Upper lobe of right lung (tissue), 1 donor: ENCODE results near the gene SLC25A41. TPM values are rescaled to one million over a fixed set of nuclear protein-coding genes. Genes with fewer than 3 reads are reported as not detected.

Source experiments
- ATAC-seq: fragments of 200-7000 bp; cut with Tn5 transposase; one replicate; pipeline ENCODE4 v1.9.1; 2020; ENCODE audit warnings: mild to moderate bottlenecking, moderate library complexity
- DNase-seq: peaks from one replicate; pipeline ENCODE4 v3.0.0-alpha.2; 2020
- H3K27ac ChIP-seq: fragments of 200-600 bp; one replicate; pipeline ENCODE4 v1.8.0; 2022
- H3K27me3 ChIP-seq: fragments of 200-600 bp; one replicate; pipeline ENCODE4 v1.8.0; 2022; ENCODE audit warnings: mild to moderate bottlenecking
- H3K36me3 ChIP-seq: fragments of 200-600 bp; one replicate; pipeline ENCODE4 v1.8.0; 2022
- H3K4me1 ChIP-seq: fragments of 200-600 bp; one replicate; pipeline ENCODE4 v1.8.0; 2022
- H3K4me3 ChIP-seq: fragments of 200-600 bp; one replicate; pipeline ENCODE4 v1.8.0; 2022; ENCODE audit warnings: mild to moderate bottlenecking
- H3K9me3 ChIP-seq: fragments of 200-600 bp; one replicate; pipeline ENCODE4 v1.8.0; 2022
- CTCF ChIP-seq: fragments of 200-600 bp; IDR thresholded peaks from one replicate; pipeline ENCODE4 v1.8.0; 2022; ENCODE audit warnings: antibody characterized with exemption
- intact Hi-C: fragments of 100-400 bp; cut with DNase I; formaldehyde crosslinking; loops from one replicate; pipeline ENCODE4 v1.11.0; 2022
- total RNA-seq: library from RNA; stranded (reverse); fragmentation: NEBNext Ultra II Directional; extraction: Animal tissue kit (Norgen Biotek cat#: 25700); gene quantifications from one replicate; pipeline ENCODE4 v1.2.1, GENCODE V29; 2021
- donor health status: DM: no; HTN: yes; CAD: no; lungs with severe emphysema.

The SLC25A41 gene
- total RNA-seq, 1 donor from 2014 or later: not detected

DNA sequence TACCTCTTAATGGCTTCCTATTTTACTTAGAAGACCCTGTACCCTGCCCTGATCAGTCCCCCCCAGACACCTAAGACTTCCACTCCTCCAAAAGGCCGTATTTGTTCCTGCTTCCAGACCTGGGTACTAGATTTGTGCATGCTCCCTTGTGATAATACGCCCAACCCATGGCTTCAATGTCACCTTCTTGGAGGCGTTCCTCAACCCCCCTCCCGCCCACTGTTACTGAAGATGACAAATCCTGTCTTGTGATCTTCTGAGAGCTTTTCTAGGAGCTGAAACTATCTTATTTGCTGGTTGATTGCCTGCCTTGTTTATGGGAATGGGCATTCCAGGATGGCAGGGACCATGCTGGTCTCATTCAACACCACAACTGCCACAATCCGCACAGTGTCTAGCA is 16.6 kb upstream of the SLC25A41 start:
- intact Hi-C loops: no loop called here

DNA sequence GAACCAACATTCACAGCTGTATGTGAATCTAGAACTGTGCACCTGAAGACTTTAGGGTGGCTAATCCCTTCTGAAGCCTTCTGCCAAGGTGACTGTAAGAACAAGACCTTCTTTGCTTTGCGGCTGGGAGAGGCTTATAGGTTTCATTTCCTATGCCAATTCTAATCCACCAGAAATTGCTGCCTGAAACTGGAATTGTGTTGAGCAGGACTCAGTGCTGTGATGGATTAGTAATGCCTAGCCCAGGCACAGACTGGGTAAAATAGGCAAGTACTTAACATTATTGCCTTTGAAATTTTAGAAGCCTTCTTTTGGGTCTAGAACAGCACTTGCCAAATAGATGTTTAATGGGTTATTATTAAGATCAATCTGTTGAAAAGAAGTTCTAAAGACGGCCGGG is 14.5 kb upstream of the SLC25A41 start:
- ATAC-seq (no peak), DNase-seq (no peak)
- H3K27me3 ChIP-seq: no peaks in the 10 kb centered on the region
- H3K9me3 ChIP-seq: no peaks in the 10 kb centered on the region
- intact Hi-C loops: no loop called here
- H3K4me3 ChIP-seq: no peak overlapping the region
- no peaks in the 10 kb centered on the region for H3K4me1 ChIP-seq
- H3K27ac ChIP-seq: no peak overlapping the region
- H3K36me3 ChIP-seq: no peaks in the 10 kb centered on the region
- TF ChIP-seq CTCF: no peak

More for the DNA sequence above, 16.6 kb upstream of the SLC25A41 start:
- DNase-seq (no peak), ATAC-seq (no peak)
- H3K4me3 ChIP-seq: no peak overlapping the region
- TF ChIP-seq CTCF: no peak
- H3K9me3 ChIP-seq: peaks cover 4% of the 10 kb centered on the region
- no peak overlapping the region for H3K27ac ChIP-seq
- H3K27me3 ChIP-seq: no peaks in the 10 kb centered on the region
- H3K4me1 ChIP-seq: no peaks in the 10 kb centered on the region
- no peaks in the 10 kb centered on the region for H3K36me3 ChIP-seq

GRCh38 chr19:6446452-6446851 is 12.9 kb upstream of the SLC25A41 start:
- H3K27ac ChIP-seq: no peak overlapping the region
- no peaks in the 10 kb centered on the region for H3K9me3 ChIP-seq
- no peak for TF ChIP-seq CTCF
- intact Hi-C loops: no loop called here
- ATAC-seq (no peak), DNase-seq (no peak)
- H3K27me3 ChIP-seq: no peaks in the 10 kb centered on the region
- no peak overlapping the region for H3K4me3 ChIP-seq
- H3K36me3 ChIP-seq: no peaks in the 10 kb centered on the region
- H3K4me1 ChIP-seq: no peaks in the 10 kb centered on the region

- ATAC-seq (no peak), DNase-seq (no peak)
- no peak for TF ChIP-seq CTCF
- H3K4me3 ChIP-seq: no peak overlapping the region
- no peaks in the 10 kb centered on the region for H3K9me3 ChIP-seq
- H3K4me1 ChIP-seq: no peaks in the 10 kb centered on the region
- no peaks in the 10 kb centered on the region for H3K27me3 ChIP-seq
- H3K36me3 ChIP-seq: no peaks in the 10 kb centered on the region
- no peak overlapping the region for H3K27ac ChIP-seq
- intact Hi-C loops: no loop called here
These were observed 10.4 kb upstream of the SLC25A41 start for GRCh38 chr19:6443986-6444385.

DNA sequence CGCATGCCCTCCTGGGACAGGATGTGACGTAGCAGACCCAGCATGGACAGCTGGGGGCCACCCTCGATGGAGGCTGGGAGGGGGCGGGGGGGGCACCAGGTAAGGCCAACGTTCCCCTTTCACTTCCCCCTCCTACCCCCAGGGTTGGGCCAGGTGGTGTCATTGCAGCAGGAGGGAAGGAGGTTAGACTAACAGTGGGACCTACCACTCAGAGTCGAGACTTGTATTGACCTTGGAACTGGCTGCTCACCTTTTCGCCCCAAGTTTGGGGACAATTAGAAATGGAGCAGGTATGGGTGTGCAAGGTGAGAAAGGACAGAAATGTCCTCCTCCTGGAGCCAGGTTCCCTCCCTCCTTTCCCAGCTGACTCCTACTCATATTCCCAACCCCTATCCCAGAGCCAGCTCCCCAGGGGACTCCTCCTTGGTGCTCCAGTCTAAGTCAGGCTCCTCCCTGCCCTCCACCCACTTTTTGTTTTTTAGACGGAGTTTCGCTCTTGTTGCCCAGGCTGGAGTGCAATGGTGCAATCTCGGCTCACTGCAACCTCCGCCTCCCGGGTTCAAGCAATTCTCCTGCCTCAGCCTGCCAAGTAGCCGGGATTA is 8.6 kb upstream of the SLC25A41 start:
- DNase-seq (no peak), ATAC-seq (peak; percentile 7)
- Histone ChIP-seq H3K27ac (no peak overlapping the region), H3K27me3 (no peaks in the 10 kb centered on the region), H3K9me3 (no peaks in the 10 kb centered on the region), H3K4me1 (no peaks in the 10 kb centered on the region), H3K4me3 (no peak overlapping the region), H3K36me3 (no peaks in the 10 kb centered on the region)
- intact Hi-C loops: no loop called here
- no peak for TF ChIP-seq CTCF

GRCh38 chr19:6440905-6441304 is 7.3 kb upstream of the SLC25A41 start:
- intact Hi-C loops: no loop called here
- no peaks in the 10 kb centered on the region for H3K4me1 ChIP-seq
- no peak for DNase-seq
- no peaks in the 10 kb centered on the region for H3K27me3 ChIP-seq
- no peaks in the 10 kb centered on the region for H3K9me3 ChIP-seq
- no peak for TF ChIP-seq CTCF
- H3K27ac ChIP-seq: no peak overlapping the region
- ATAC-seq: no peak
- no peaks in the 10 kb centered on the region for H3K36me3 ChIP-seq
- no peak overlapping the region for H3K4me3 ChIP-seq
